ENCODE results near the gene PRSS21. TPM values are rescaled to one million over a fixed set of nuclear protein-coding genes. Genes with fewer than 3 reads are reported as not detected.

Gene PRSS21
- total and polyA plus RNA-seq, 2 donors from 2014 or later, result 0.54 TPM; not detected in 1

DNA sequence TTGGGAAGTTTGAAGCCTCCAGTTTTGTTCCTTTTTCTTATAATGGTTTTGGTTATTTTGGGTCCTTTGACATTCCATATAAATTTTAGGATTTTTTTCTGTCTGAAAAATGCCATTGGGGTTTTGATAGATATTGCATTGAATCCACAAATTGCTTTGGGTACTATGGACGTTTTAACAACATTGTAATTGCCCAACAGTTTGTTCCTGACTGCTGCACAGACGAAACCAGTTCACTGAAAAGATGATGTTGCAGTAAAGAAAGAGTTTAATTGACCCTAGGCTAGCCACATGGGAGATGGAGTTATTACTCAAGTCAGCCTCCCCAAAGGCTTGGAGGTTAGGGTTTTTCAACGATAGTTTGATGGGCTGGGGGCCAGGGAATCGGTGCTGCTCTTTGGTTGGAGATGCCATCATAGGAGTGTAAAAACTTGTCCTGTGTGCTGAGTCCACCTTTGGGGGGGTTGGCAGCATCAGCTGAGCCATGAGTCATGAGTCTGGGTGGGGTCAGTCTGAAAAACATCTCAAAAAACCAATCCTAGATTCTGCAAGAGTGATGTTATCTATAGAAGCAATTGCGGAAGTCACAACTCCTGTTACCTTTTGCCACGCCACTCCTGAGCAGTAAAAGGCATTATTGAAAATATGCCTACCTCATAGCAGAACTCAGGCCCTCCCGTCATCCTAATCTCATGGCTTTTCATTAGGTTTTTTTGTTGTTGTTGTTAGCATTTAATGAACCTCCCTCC, 21.5 kb upstream of the PRSS21 start:
- FAIRE-seq (no peak), DNase-seq (peak in 1 of 5 donors; percentile 16)
- no peaks in the 10 kb centered on the region for H3K36me3 ChIP-seq (ENCODE audit: control insufficient read depth in 2 of 3, insufficient read depth in 3 of 3, low read length in 3 of 3)
- TF ChIP-seq, protein P1, sequence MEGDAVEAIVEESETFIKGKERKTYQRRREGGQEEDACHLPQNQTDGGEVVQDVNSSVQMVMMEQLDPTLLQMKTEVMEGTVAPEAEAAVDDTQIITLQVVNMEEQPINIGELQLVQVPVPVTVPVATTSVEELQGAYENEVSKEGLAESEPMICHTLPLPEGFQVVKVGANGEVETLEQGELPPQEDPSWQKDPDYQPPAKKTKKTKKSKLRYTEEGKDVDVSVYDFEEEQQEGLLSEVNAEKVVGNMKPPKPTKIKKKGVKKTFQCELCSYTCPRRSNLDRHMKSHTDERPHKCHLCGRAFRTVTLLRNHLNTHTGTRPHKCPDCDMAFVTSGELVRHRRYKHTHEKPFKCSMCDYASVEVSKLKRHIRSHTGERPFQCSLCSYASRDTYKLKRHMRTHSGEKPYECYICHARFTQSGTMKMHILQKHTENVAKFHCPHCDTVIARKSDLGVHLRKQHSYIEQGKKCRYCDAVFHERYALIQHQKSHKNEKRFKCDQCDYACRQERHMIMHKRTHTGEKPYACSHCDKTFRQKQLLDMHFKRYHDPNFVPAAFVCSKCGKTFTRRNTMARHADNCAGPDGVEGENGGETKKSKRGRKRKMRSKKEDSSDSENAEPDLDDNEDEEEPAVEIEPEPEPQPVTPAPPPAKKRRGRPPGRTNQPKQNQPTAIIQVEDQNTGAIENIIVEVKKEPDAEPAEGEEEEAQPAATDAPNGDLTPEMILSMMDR (IDR thresholded peaks at IDR 0.05; ENCODE audit: borderline replicate concordance, extremely low read depth, insufficient read depth), result no peak
- intact Hi-C loops (cut with DNase I), result no loop called here
- no peaks in the 10 kb centered on the region for H3K9me3 ChIP-seq (ENCODE audit: control insufficient read depth in 2 of 3, insufficient read depth in 1 of 3, low read length in 3 of 3)
- H3K27me3 ChIP-seq (ENCODE audit: control insufficient read depth, insufficient read depth, low read length), result no peaks in the 10 kb centered on the region
- H3K4me3 ChIP-seq (ENCODE audit: low read length in 3 of 3), result no peak overlapping the region
- H3K27ac ChIP-seq (ENCODE audit: low read depth in 2 of 2, low read length in 2 of 2), result no peak overlapping the region
- no peaks in the 10 kb centered on the region for H3K4me1 ChIP-seq (ENCODE audit: control insufficient read depth in 2 of 3, insufficient read depth in 2 of 3, low read depth in 1 of 3, low read length in 3 of 3)
- no peak overlapping the region for H3K9ac ChIP-seq (ENCODE audit: low read length in 3 of 3)

DNA sequence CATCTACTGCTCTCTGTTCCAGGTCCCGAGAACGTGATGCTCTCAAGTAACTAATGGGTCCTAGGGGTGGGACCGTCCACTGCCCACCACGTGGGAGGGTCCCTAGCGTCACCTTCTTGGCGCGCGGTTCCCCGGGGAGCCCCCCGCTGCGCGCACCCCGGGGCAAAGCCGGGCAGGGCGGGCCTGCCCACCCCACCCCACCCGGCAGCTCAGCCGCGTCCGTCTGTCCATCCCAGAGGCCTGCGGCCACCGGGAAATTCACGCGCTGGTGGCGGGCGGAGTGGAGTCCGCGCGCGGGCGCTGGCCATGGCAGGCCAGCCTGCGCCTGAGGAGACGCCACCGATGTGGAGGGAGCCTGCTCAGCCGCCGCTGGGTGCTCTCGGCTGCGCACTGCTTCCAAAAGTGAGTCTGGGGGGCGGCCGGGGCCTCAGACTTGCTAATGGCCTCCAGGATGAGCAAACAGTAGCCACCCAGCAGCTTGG, 18.3 kb upstream of the PRSS21 start:
- H3K27ac ChIP-seq (ENCODE audit: low read depth in 2 of 2, low read length in 2 of 2), result no peak overlapping the region
- DNase-seq (no peak), FAIRE-seq (no peak)
- TF ChIP-seq, protein P1 (IDR thresholded peaks at IDR 0.05; ENCODE audit: borderline replicate concordance, extremely low read depth, insufficient read depth), result no peak
- H3K4me1 ChIP-seq (ENCODE audit: control insufficient read depth in 2 of 3, insufficient read depth in 2 of 3, low read depth in 1 of 3, low read length in 3 of 3), result no peaks in the 10 kb centered on the region
- H3K9ac ChIP-seq (ENCODE audit: low read length in 3 of 3), result no peak overlapping the region
- intact Hi-C loops (cut with DNase I), result no loop called here
- no peaks in the 10 kb centered on the region for H3K36me3 ChIP-seq (ENCODE audit: control insufficient read depth in 2 of 3, insufficient read depth in 3 of 3, low read length in 3 of 3)
- no peaks in the 10 kb centered on the region for H3K27me3 ChIP-seq (ENCODE audit: control insufficient read depth, insufficient read depth, low read length)
- H3K4me3 ChIP-seq (ENCODE audit: low read length in 3 of 3), result no peak overlapping the region
- H3K9me3 ChIP-seq (ENCODE audit: control insufficient read depth in 2 of 3, insufficient read depth in 1 of 3, low read length in 3 of 3), result no peaks in the 10 kb centered on the region

DNA sequence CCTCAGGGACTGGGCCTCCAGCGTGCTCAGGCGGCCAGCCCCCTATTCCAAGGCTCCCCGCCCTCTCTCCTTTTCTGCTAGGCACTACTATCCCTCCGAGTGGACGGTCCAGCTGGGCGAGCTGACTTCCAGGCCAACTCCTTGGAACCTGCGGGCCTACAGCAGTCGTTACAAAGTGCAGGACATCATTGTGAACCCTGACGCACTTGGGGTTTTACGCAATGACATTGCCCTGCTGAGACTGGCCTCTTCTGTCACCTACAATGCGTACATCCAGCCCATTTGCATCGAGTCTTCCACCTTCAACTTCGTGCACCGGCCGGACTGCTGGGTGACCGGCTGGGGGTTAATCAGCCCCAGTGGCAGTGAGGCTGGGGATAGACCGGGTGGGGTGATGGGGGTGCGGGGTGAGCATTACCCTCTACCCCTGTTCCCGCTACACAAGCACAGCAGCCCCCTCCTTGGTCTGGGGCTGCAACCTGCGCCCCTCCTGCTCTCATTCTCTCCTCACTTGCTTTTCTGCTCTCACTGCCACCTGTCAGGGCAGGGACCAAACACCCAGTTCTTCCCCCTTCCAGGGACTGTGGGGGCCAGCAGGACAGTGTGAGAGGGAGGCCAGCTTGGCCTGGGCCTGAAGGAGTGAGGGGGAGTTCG, 17.7 kb upstream of the PRSS21 start:
- TF ChIP-seq, protein P1 (IDR thresholded peaks at IDR 0.05; ENCODE audit: borderline replicate concordance, extremely low read depth, insufficient read depth), result no peak
- Histone ChIP-seq H3K9ac (ENCODE audit: low read length in 3 of 3) (no peak overlapping the region), H3K9me3 (ENCODE audit: control insufficient read depth in 2 of 3, insufficient read depth in 1 of 3, low read length in 3 of 3) (peaks cover 0 to 6% (median 0%) of the 10 kb centered on the region in 3 donors), H3K27ac (ENCODE audit: low read depth in 2 of 2, low read length in 2 of 2) (no peak overlapping the region), H3K27me3 (ENCODE audit: control insufficient read depth, insufficient read depth, low read length) (no peaks in the 10 kb centered on the region), H3K4me3 (ENCODE audit: low read length in 3 of 3) (no peak overlapping the region), H3K36me3 (ENCODE audit: control insufficient read depth in 2 of 3, insufficient read depth in 3 of 3, low read length in 3 of 3) (no peaks in the 10 kb centered on the region), H3K4me1 (ENCODE audit: control insufficient read depth in 2 of 3, insufficient read depth in 2 of 3, low read depth in 1 of 3, low read length in 3 of 3) (no peaks in the 10 kb centered on the region)
- intact Hi-C loops (cut with DNase I), result no loop called here
- DNase-seq (peak in 1 of 5 donors; percentile 18), FAIRE-seq (no peak)

Data from kidney (tissue), 14 donors.